ENCODE results near the gene KRTAP5-7. TPM values are rescaled to one million over a fixed set of nuclear protein-coding genes. Genes with fewer than 3 reads are reported as not detected.
"Not testable (repeated sequence)": the region's sequence is repeated elsewhere in the genome, so short reads cannot be mapped to it uniquely, and the experiment has no call there.

KRTAP5-7 gene
- total RNA-seq, 3 donors from 2014 or later: not detected

DNA sequence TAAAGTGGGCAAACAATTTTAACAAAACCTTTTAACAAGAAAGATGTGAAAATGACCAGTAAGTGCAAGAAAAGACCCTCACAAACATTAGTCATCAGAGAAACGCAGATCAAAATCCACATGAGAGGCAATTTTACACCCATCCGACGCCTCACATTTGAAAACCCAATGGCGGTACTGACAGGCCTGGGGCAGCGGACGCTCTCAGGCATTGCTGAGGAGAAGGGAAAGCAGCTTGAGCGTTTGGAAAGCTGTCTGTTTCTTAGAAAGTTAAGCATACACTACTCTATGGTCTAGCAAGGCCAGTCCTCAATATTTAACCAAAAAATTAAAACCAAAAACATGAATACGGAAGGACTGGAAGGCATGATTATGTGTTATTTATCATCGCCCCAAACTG lies 8.8 kb downstream of the KRTAP5-7 start:
- no peaks in the 10 kb centered on the region for H3K4me1 Mint-ChIP-seq (ENCODE audit: low read depth)
- DNase-seq (no peak), ATAC-seq (no peak)
- no peak overlapping the region for H3K4me3 Mint-ChIP-seq
- peaks cover 4% of the 10 kb centered on the region for H3K9me3 Mint-ChIP-seq
- H3K27me3 Mint-ChIP-seq (ENCODE audit: low read depth): peaks cover 12% of the 10 kb centered on the region
- no peaks in the 10 kb centered on the region for H3K36me3 Mint-ChIP-seq (ENCODE audit: insufficient read depth)

DNA sequence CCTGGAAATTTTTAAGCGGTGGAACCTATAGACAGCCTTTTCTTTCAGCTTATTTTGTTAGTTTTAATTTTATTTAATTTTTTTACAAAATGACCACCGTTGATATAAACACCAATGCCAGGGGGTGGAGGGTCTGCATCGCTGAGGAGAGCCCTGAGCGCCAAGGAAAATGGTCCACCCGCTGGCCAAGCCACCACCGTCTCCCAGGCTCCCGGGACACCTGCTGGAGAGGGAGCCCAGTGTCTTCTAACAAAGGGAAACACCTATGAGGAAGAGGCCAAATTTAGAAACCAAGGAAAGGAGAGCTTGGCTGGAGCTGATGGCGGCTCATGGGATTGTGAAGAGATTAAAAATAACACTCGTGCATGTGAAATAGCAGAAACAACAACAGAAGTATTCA lies 10.5 kb downstream of the KRTAP5-7 start:
- H3K9me3 Mint-ChIP-seq: peaks cover 13% of the 10 kb centered on the region
- peaks cover 16% of the 10 kb centered on the region for H3K27me3 Mint-ChIP-seq (ENCODE audit: low read depth)

DNA sequence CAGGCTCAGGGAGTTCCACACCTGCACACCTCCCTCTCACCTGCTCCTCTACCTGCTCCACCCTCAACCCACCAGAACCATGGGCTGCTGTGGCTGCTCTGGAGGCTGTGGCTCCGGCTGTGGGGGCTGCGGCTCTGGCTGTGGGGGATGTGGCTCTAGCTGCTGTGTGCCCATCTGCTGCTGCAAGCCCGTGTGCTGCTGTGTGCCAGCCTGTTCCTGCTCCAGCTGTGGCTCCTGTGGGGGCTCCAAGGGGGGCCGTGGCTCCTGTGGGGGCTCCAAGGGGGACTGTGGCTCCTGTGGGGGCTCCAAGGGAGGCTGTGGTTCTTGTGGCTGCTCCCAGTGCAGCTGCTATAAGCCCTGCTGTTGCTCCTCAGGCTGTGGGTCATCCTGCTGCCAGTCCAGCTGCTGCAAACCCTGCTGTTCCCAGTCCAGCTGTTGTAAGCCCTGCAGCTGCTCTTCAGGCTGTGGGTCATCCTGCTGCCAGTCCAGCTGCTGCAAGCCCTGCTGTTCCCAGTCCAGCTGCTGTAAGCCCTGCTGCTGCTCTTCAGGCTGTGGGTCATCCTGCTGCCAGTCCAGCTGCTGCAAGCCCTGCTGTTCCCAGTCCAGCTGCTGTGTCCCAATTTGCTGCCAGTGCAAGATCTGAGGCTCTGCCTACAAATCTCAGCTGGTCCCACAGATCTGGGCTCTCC lies 11.1 kb downstream of the KRTAP5-7 start, which contains the start of gene KRTAP5-8:
Gene KRTAP5-8 (plus strand): TSS at position 49 of the 689 bp plus-strand sequence. CDS start 31 bp downstream, at position 80.
- not testable (repeated sequence) for DNase-seq; H3K36me3 Mint-ChIP-seq (ENCODE audit: insufficient read depth); ATAC-seq; H3K4me1 Mint-ChIP-seq (ENCODE audit: low read depth); H3K4me3 Mint-ChIP-seq
- H3K27me3 Mint-ChIP-seq (ENCODE audit: low read depth): peaks cover 16% of the 10 kb centered on the region
- H3K9me3 Mint-ChIP-seq: peaks cover 13% of the 10 kb centered on the region

More for the DNA sequence above, 10.5 kb downstream of the KRTAP5-7 start:
- no peak for ATAC-seq
- DNase-seq: no peak
- Mint-ChIP-seq H3K36me3 (ENCODE audit: insufficient read depth) (peaks cover 2% of the 10 kb centered on the region), H3K4me3 (no peak overlapping the region), H3K4me1 (ENCODE audit: low read depth) (no peaks in the 10 kb centered on the region)

DNA sequence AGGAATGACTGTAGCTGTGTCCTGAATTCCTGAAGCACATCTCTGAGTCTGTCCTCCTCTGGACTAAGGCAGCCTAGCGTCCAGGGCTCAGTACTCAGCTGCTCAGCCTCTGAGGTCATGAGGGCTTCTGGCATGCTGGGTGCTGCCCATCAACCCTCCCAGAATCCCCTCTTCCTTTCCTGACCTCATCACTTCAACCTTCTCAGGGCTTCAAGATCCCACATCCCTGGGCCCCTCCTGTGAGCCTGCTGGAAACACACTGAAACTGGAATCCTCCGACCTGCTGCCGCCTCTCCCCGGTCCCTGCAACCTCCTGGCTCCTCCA lies 11.6 kb downstream of the KRTAP5-7 start:
- Mint-ChIP-seq H3K27me3 (ENCODE audit: low read depth) (peaks cover 16% of the 10 kb centered on the region), H3K36me3 (ENCODE audit: insufficient read depth) (peaks cover 2% of the 10 kb centered on the region), H3K9me3 (peaks cover 13% of the 10 kb centered on the region), H3K4me3 (no peak overlapping the region), H3K4me1 (ENCODE audit: low read depth) (peaks cover 1% of the 10 kb centered on the region)
- no peak for DNase-seq
- no peak for ATAC-seq

DNA sequence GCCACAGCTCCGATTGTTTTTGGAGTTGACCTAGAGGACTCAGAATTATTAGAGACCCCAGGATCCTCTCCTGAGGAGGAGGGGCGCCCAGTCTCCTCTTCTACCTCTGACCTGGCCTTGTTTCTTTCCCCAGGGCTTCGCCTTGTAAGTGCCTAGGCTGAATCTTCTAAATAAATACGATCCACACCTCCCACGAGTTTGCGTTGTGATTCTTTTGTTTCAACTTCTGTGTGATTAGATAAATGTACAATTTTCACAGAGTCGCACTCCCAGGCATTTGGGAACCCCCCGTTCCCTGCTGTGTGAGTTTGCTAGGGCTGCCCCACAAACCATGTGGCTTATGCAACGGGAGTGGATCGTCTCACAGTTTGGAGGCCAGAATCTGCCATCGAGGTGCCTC lies 11.9 kb downstream of the KRTAP5-7 start:
- H3K27me3 Mint-ChIP-seq (ENCODE audit: low read depth): peaks cover 16% of the 10 kb centered on the region
- H3K9me3 Mint-ChIP-seq: peaks cover 13% of the 10 kb centered on the region
- peaks cover 1% of the 10 kb centered on the region for H3K4me1 Mint-ChIP-seq (ENCODE audit: low read depth)
- peaks cover 2% of the 10 kb centered on the region for H3K36me3 Mint-ChIP-seq (ENCODE audit: insufficient read depth)
- DNase-seq (no peak), ATAC-seq (no peak)
- no peak overlapping the region for H3K4me3 Mint-ChIP-seq

DNA sequence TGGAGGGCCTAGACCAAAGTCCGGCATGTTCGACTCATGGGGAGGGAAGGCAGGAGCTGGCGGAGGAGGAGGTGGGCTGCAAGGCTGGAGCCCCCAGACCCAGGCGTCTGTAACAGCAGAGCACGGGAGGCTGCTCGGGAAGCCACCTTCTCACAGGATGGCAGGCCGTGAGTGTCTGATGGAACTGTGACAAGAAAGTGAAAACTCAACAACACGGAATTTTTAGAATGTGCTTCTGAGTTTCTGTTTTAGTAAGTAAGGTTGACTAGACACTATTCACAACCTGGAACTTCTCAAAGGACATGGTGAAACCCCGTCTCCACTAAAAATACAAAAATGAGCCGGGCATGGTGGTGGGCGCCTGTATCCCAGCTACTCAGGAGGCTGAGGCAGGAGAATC lies 12.9 kb downstream of the KRTAP5-7 start:
- Mint-ChIP-seq H3K27me3 (ENCODE audit: low read depth) (peaks cover 16% of the 10 kb centered on the region), H3K9me3 (peaks cover 13% of the 10 kb centered on the region)
- H3K4me3 Mint-ChIP-seq; DNase-seq; H3K36me3 Mint-ChIP-seq (ENCODE audit: insufficient read depth); H3K4me1 Mint-ChIP-seq (ENCODE audit: low read depth); ATAC-seq: not testable (repeated sequence)

DNA sequence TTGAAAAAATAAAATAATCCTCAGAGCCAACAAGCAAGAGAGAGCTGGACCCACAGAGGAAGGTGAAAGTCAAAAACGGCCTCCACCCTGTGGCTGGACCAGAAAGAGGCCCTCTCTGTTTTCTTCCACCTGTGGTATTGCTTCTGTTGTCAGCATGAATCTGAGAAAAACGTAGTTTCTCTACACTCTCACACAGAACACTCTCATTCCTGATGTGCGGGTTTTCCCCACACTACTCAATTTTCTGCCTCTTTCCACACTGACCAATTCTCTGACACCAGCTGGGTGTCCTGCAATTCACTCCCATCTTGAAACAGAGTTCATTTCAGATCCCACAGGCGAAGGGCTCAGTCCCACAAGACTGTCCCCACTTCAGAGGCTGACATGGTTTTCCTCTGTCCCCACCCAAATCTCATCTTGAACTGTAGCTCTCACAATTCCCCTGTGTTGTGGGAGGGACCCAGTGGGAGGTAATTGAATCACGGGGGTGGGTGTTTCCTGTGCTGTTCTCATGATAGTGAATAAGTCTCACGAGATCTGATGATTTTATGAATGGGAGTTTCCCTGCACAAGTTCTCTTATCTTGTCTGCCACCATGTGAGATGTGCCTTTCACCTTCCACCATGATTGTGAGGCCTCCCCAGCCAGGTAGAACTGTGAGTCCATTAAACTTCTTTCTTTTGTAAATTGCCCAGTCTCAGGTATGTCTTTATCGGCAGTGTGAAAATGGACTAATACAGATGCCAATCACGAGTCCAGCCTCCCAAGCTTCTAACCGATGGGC lies 13.6 kb downstream of the KRTAP5-7 start:
- not testable (repeated sequence) for DNase-seq; H3K4me3 Mint-ChIP-seq; H3K4me1 Mint-ChIP-seq (ENCODE audit: low read depth); H3K36me3 Mint-ChIP-seq (ENCODE audit: insufficient read depth)
- H3K27me3 Mint-ChIP-seq (ENCODE audit: low read depth): peaks cover 16% of the 10 kb centered on the region
- peaks cover 13% of the 10 kb centered on the region for H3K9me3 Mint-ChIP-seq
- ATAC-seq: peak in 1 of 2 donors; percentile 21

DNA sequence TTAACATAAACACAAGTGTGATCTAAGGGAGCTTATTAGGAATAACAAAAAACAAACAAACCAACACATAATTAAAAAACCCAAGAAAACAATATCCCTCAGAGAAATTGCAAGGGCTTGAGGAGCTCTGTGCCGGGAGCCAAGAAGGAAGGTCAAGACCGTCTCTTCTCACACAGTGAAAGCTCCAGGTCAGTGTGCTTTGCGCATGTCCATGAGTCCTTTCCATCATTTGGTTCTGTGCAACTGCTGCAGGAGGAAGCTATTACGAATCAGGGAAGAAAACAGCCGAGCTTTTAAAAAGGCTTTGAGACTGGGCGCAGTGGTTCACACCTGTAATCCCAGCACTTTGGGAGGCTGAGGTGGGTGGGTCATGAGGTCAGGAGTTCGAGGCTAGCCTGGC lies 15.3 kb downstream of the KRTAP5-7 start:
- Mint-ChIP-seq H3K4me3 (no peak overlapping the region), H3K27me3 (ENCODE audit: low read depth) (peaks cover 14% of the 10 kb centered on the region), H3K4me1 (ENCODE audit: low read depth) (peaks cover 1% of the 10 kb centered on the region), H3K9me3 (peaks cover 13% of the 10 kb centered on the region), H3K36me3 (ENCODE audit: insufficient read depth) (peaks cover 2% of the 10 kb centered on the region)
- ATAC-seq (no peak), DNase-seq (no peak)

DNA sequence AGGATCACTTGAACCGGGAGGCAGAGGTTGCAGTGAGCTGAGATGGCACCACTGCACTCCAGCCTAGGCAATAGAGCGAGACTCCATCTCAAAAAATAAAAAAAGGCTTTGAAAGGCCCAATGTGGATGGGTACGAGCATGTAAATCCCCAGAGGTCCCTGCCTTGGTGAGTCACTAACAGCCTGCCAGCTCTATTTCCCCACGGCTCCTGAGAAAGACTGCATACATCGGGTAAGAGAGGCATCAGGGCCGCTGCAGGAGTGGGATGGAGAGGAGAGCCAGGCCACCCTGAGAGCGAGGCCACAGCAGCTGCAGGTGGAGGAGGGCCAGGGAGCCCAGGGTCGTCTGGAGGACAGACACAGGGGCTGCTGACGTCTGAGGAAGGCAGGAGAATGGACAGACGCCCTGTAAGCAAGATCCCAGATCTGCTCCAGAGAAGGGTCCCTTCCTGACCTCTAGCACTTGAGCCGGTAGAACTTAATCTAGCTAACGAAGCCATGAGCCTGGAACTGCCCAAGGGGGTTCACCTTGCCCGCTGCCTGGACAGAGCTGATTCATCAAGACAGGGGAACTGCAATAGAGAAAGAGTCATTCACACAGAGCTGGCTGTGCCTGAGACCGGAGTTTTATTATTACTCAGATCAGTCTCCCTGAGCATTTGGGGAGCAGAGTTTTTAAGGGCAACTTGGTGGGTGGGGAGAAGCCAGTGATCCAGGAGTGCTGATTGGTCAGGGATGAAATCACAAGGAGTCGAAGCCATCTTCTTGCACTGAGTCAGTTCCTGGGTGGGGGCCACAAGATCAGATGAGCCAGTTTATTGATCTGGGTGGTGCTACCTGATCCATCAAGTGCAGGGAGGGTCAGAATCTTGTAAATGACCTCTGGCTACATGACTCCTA lies 16.1 kb downstream of the KRTAP5-7 start:
- Mint-ChIP-seq H3K27me3 (ENCODE audit: low read depth) (peaks cover 17% of the 10 kb centered on the region), H3K9me3 (peaks cover 13% of the 10 kb centered on the region), H3K36me3 (ENCODE audit: insufficient read depth) (peaks cover 2% of the 10 kb centered on the region), H3K4me1 (ENCODE audit: low read depth) (peaks cover 1% of the 10 kb centered on the region), H3K4me3 (no peak overlapping the region)
- peak; percentile 25 to 53 for ATAC-seq
- DNase-seq: no peak

DNA sequence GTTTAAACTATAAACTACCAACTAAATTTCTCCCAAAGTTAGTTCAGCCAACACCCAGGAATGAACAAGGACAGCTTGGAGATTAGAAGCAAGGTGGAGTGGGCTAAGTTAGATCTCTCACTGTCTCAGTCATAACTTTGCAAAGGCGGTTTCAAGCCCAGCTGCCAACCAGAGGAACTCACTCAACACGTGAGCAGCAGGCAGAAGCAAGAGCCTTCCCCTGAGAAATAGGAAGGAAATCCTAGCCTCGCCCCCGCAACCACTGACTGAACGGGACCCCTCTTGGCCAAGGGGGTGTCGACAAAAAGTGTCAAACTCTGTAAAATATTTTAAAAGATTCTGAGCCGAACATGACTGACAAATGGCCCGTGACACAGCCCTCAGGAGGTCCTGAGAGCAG lies 16.8 kb downstream of the KRTAP5-7 start:
- peaks cover 1% of the 10 kb centered on the region for H3K4me1 Mint-ChIP-seq (ENCODE audit: low read depth)
- peaks cover 17% of the 10 kb centered on the region for H3K27me3 Mint-ChIP-seq (ENCODE audit: low read depth)
- no peak for ATAC-seq
- H3K4me3 Mint-ChIP-seq: no peak overlapping the region
- H3K9me3 Mint-ChIP-seq: peaks cover 13% of the 10 kb centered on the region
- DNase-seq: no peak
- peaks cover 2% of the 10 kb centered on the region for H3K36me3 Mint-ChIP-seq (ENCODE audit: insufficient read depth)

DNA sequence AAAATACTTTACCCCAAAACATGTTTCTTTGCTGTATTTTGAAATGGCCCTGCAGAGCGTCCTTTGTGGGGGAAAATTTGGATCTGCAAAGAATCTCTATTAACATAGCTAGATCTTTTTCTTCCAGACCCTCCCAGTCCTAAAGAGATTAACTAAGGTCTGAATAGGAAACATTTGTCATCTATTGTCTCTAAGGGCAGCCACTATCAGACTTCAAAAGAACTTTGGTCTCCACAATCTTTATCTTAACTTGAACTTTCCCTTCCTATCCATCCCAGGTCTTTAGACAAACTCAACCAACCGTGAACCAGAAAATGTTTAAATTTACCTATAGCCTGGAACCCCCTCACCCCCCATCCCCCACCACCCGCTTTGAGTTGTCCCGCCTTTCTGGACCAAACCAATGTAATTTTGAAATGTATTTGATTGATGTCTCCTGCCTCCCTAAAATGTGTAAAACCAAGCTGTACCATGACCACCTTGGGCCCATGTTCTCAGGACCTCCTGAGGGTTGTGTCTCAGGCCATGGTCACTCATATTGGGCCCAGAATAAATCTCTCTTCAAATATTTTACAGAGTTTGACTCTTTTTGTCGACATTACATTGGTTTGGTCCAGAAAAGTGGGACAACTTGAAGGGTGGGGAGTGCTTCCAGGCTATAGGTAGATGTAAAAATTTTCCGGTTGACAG lies 17.6 kb downstream of the KRTAP5-7 start:
- peaks cover 2% of the 10 kb centered on the region for H3K36me3 Mint-ChIP-seq (ENCODE audit: insufficient read depth)

DNA sequence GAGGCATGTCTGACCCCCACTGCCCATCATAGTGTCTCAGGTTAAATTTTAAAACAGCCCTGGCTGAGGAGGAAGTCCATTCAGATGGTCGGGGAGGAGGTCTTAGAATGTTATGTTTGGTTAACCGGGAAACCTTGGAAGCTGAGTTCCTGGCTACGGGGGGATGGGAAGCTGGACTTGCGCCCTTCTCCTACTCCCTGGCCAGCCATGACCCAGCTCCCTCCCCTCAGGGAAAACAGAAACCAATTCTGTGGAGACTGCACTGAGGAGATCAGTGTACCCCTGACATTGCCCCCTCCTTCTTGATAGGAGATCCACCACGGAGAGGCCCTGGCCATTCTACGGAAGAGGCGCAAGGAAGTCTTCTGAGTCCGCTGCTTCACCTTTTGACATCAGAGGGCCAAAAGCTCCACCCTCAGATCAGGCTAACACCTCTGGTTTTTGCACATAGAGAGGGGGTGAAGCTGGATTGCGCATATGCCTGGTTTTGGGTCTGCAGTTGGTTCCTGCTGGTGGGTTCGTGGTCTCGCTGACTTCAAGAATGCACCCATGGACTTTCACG lies 18.4 kb downstream of the KRTAP5-7 start:
- Mint-ChIP-seq H3K4me3 (no peak overlapping the region), H3K9me3 (peaks cover 12% of the 10 kb centered on the region), H3K4me1 (ENCODE audit: low read depth) (peaks cover 1% of the 10 kb centered on the region), H3K27me3 (ENCODE audit: low read depth) (peaks cover 13% of the 10 kb centered on the region), H3K36me3 (ENCODE audit: insufficient read depth) (peaks cover 2% of the 10 kb centered on the region)
- DNase-seq: no peak
- ATAC-seq: no peak

More for the DNA sequence above, 17.6 kb downstream of the KRTAP5-7 start:
- Mint-ChIP-seq H3K27me3 (ENCODE audit: low read depth) (peaks cover 12% of the 10 kb centered on the region), H3K4me1 (ENCODE audit: low read depth) (peaks cover 1% of the 10 kb centered on the region), H3K9me3 (peaks cover 13% of the 10 kb centered on the region), H3K4me3 (no peak overlapping the region)
- DNase-seq (no peak), ATAC-seq (no peak)

DNA sequence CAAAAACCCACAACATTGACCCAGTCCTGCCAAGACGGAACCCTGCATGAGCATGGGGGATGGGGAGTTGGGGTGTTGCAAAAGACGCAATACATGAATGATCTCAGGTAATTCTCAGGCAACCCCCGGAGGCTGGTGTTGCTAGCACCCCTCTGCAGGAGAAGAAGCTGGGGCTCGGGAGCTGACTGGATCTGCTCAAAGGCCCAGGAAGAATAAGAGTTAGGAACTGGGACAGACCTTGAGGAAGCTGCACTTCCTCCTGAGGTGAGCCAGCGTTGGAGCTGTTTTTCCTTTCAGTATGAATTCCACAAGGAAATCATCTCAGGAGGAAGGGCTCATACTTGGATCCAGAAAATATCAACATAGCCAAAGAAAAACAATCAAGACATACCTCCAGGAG lies 21.1 kb downstream of the KRTAP5-7 start, which contains the start of gene KRTAP5-9:
Gene KRTAP5-9 (plus strand): TSS at position 301 of the 400 bp plus-strand sequence. CDS start 238 bp downstream, outside the sequence.
- H3K27me3 Mint-ChIP-seq (ENCODE audit: low read depth): peaks cover 10% of the 10 kb centered on the region
- ATAC-seq (no peak), DNase-seq (no peak)
- H3K4me1 Mint-ChIP-seq (ENCODE audit: low read depth): peaks cover 1% of the 10 kb centered on the region
- no peak within 1 kb of the TSS for H3K4me3 Mint-ChIP-seq
- H3K9me3 Mint-ChIP-seq: no peaks in the 10 kb centered on the region
- no peaks in the 10 kb centered on the region for H3K36me3 Mint-ChIP-seq (ENCODE audit: insufficient read depth)

All from activated T-cell treated with anti-CD3 and anti-CD28 coated beads, Interleukin-2, amount 50 U/mL, for 4 hours (primary cell).